Endodermal cell (in vitro differentiated cells): ENCODE results near the gene CDON. TPM values are rescaled to one million over a fixed set of nuclear protein-coding genes. Genes with fewer than 3 reads are reported as not detected.

ENCODE experiments used
- DNase-seq: peaks from one replicate; pipeline ENCODE4 v3.0.0-alpha.2; 2017
- H3K27ac ChIP-seq: 2 replicates; pipeline ENCODE4 v1.5.1; 2013; ENCODE audit warnings: mild to moderate bottlenecking, low read depth, low read length, moderate library complexity
- H3K27me3 ChIP-seq: 2 replicates; pipeline ENCODE4 v1.6.1; 2013; ENCODE audit warnings: mild to moderate bottlenecking, low read length, moderate library complexity; ENCODE audit not compliant: insufficient read depth, control insufficient read depth, poor library complexity, severe bottlenecking
- H3K36me3 ChIP-seq: 2 replicates; pipeline ENCODE4 v1.7.0; 2013; ENCODE audit warnings: mild to moderate bottlenecking, low read length, moderate library complexity; ENCODE audit not compliant: control insufficient read depth, insufficient read depth
- H3K4me1 ChIP-seq: one replicate; pipeline ENCODE4 v1.7.0; 2013; ENCODE audit warnings: low read length; ENCODE audit not compliant: control insufficient read depth, insufficient read depth
- H3K4me3 ChIP-seq: 2 replicates; pipeline ENCODE4 v1.5.1; 2013; ENCODE audit warnings: mild to moderate bottlenecking, low read length, moderate library complexity
- H3K9ac ChIP-seq: 2 replicates; pipeline ENCODE4 v1.6.1; 2013; ENCODE audit warnings: mild to moderate bottlenecking, low read length, moderate library complexity; ENCODE audit not compliant: poor library complexity, severe bottlenecking; ENCODE audit errors: extremely low read depth
- H3K9me3 ChIP-seq: 2 replicates; pipeline ENCODE4 v1.6.1; 2013; ENCODE audit warnings: mild to moderate bottlenecking, low read length, moderate library complexity; ENCODE audit not compliant: control insufficient read depth
- H3K27ac Mint-ChIP-seq: 2 replicates; pipeline ENCODE4 v1.8.0; 2020; ENCODE audit warnings: mixed read lengths
- H3K27me3 Mint-ChIP-seq: 2 replicates; pipeline ENCODE4 v1.8.0; 2021; ENCODE audit warnings: mild to moderate bottlenecking, mixed read lengths; ENCODE audit not compliant: insufficient read depth
- H3K36me3 Mint-ChIP-seq: 2 replicates; pipeline ENCODE4 v1.8.0; 2020; ENCODE audit warnings: low read depth, mixed read lengths
- H3K4me1 Mint-ChIP-seq: 2 replicates; pipeline ENCODE4 v1.8.0; 2020; ENCODE audit warnings: mixed read lengths
- H3K4me3 Mint-ChIP-seq: 2 replicates; pipeline ENCODE4 v1.8.0; 2020; ENCODE audit warnings: mild to moderate bottlenecking, moderate library complexity, mixed read lengths
- H3K9me3 Mint-ChIP-seq: 2 replicates; pipeline ENCODE4 v1.8.0; 2020; ENCODE audit warnings: mild to moderate bottlenecking, mixed read lengths
- WGBS, 2 experiments: methylation state at CpG; one replicate each; pipeline versions ENCODE4 v1.1.5 to v1.1.7; 2013; ENCODE audit warnings: missing lambda C conversion rate in 2 of 2, mixed read lengths in 1 of 2; ENCODE audit not compliant: insufficient coverage in 1 of 2, insufficient read length in 1 of 2; 5-methylcytosine and 5-hydroxymethylcytosine counted together
- total RNA-seq, 2 donors: library from RNA; stranded (reverse); fragmentation: NEBNext Ultra II Directional in 1 of 2; extraction: Animal tissue kit (Norgen Biotek cat#: 25700) in 1 of 2; gene quantifications; 2 replicates in 1 of 2; 3 replicates in 1 of 2; pipeline ENCODE4 v1.2.1, GENCODE V29; 2021
- TF ChIP-seq, protein P1 (sequence below): fragments of 200-600 bp; sonication (generic); conservative IDR thresholded peaks from 2 replicates; pipeline ENCODE4 v1.5.0; 2021; ENCODE audit warnings: antibody characterized with exemption, mild to moderate bottlenecking

Gene CDON
- total RNA-seq, 2 donors from 2014 or later = 19.2 to 24.5 TPM

- TF ChIP-seq, protein P1, sequence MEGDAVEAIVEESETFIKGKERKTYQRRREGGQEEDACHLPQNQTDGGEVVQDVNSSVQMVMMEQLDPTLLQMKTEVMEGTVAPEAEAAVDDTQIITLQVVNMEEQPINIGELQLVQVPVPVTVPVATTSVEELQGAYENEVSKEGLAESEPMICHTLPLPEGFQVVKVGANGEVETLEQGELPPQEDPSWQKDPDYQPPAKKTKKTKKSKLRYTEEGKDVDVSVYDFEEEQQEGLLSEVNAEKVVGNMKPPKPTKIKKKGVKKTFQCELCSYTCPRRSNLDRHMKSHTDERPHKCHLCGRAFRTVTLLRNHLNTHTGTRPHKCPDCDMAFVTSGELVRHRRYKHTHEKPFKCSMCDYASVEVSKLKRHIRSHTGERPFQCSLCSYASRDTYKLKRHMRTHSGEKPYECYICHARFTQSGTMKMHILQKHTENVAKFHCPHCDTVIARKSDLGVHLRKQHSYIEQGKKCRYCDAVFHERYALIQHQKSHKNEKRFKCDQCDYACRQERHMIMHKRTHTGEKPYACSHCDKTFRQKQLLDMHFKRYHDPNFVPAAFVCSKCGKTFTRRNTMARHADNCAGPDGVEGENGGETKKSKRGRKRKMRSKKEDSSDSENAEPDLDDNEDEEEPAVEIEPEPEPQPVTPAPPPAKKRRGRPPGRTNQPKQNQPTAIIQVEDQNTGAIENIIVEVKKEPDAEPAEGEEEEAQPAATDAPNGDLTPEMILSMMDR = no peak
- Mint-ChIP-seq H3K4me1 (peaks cover 12% of the 10 kb centered on the region), H3K9me3 (no peaks in the 10 kb centered on the region), H3K4me3 (no peak overlapping the region), H3K27me3 (no peaks in the 10 kb centered on the region), H3K36me3 (no peaks in the 10 kb centered on the region), H3K27ac (no peak overlapping the region)
- no peak overlapping the region for H3K4me3 ChIP-seq
- H3K9ac ChIP-seq = no peak overlapping the region
- H3K36me3 ChIP-seq = no peaks in the 10 kb centered on the region
- no peak overlapping the region for H3K27ac ChIP-seq
- WGBS, 2 experiments = 70 to 91% methylated on average over 2 to 8 of the region's 9 CpGs
- no peaks in the 10 kb centered on the region for H3K9me3 ChIP-seq
- peaks cover 30% of the 10 kb centered on the region for H3K27me3 ChIP-seq
- H3K4me1 ChIP-seq = peaks cover 2% of the 10 kb centered on the region
- DNase-seq = no peak
Observed at GRCh38 chr11:125921042-125921441, 141.6 kb downstream of the CDON start.

DNA sequence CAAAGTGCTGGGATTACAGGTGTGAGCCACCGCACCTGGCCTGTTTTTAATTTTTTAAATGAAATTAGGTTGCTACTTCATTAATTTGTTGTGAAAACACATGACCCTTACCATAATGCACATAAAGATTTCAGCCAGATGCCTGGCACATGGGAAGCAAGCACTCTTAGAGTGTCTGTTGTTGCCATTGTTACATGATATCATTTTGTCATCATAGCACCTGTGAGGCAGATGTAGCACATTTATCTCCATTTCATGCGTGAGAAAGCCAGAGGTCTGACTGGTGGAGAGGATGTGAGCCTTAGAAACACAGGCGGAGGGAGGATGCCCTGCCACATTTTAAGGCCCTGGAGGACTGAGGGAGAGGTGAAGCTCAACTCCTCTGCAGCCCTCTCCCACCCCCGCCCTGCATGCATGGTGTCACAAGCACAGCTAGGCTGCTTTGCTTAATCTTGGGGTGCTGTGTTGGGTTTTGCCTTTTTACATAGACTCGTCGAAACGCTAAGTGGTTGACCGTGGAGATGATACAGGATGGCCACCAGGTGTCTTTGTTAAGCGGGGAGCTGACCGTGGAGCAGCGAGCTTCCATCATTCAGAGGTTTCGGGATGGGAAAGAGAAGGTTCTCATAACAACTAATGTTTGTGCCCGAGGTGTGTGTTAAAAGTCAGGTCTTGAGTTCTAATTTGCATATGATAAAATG, 144.4 kb downstream of the CDON start:
- H3K4me3 Mint-ChIP-seq = no peak overlapping the region
- peak; percentile 67 for DNase-seq
- no peaks in the 10 kb centered on the region for H3K4me1 Mint-ChIP-seq
- Histone ChIP-seq H3K27ac (no peak overlapping the region), H3K4me3 (no peak overlapping the region), H3K9ac (no peak overlapping the region), H3K27me3 (peaks cover 19% of the 10 kb centered on the region), H3K9me3 (no peaks in the 10 kb centered on the region), H3K4me1 (no peaks in the 10 kb centered on the region), H3K36me3 (no peaks in the 10 kb centered on the region)
- no peaks in the 10 kb centered on the region for H3K36me3 Mint-ChIP-seq
- no peaks in the 10 kb centered on the region for H3K9me3 Mint-ChIP-seq
- TF ChIP-seq, protein P1 = peak; percentile 65
- no peaks in the 10 kb centered on the region for H3K27me3 Mint-ChIP-seq
- WGBS, 2 experiments = 81 to 88% methylated on average over 11 to 12 of the region's 13 CpGs
- no peak overlapping the region for H3K27ac Mint-ChIP-seq

DNA sequence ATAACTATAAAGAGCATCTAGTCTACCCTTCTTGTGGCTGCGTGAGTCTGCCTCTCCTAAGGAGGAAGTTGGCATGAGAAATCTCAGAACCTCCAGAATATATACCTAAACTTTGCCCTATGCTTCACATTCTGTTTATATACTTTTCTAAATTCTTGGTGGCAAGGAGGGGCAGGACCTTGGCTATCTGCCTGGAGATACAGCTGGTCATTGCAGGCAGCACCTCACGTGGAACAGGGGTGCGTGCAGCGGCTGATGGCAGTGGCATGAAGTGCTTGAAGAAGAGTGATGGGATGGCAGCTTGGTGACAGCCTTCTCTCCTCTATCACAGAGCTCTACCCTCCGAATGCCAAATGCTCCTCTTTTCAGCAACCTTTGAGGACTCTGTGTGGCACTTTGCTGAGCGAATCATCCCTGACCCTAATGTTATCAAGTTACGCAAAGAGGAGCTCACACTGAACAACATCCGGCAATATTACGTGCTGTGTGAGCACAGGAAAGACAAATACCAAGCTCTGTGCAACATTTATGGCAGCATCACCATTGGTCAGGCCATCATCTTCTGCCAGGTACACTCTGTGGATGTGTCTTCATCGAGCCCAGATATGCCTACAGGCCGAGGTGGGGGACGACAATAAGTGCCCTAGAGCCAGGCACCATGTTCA, 145.9 kb downstream of the CDON start:
- no peaks in the 10 kb centered on the region for H3K27me3 Mint-ChIP-seq
- no peak overlapping the region for H3K4me3 Mint-ChIP-seq
- no peaks in the 10 kb centered on the region for H3K9me3 ChIP-seq
- no peak overlapping the region for H3K4me3 ChIP-seq
- no peaks in the 10 kb centered on the region for H3K4me1 ChIP-seq
- H3K36me3 ChIP-seq = no peaks in the 10 kb centered on the region
- TF ChIP-seq, protein P1 = no peak
- no peak overlapping the region for H3K9ac ChIP-seq
- 93 to 94% methylated on average over 7 to 12 of the region's 12 CpGs for WGBS, 2 experiments
- peaks cover 9% of the 10 kb centered on the region for H3K27me3 ChIP-seq
- no peaks in the 10 kb centered on the region for H3K9me3 Mint-ChIP-seq
- H3K36me3 Mint-ChIP-seq = no peaks in the 10 kb centered on the region
- DNase-seq = no peak
- no peaks in the 10 kb centered on the region for H3K4me1 Mint-ChIP-seq
- no peak overlapping the region for H3K27ac Mint-ChIP-seq
- H3K27ac ChIP-seq = no peak overlapping the region
